Measurements from ENCODE around the gene HES3. TPM values are rescaled to one million over a fixed set of nuclear protein-coding genes. Genes with fewer than 3 reads are reported as not detected.

HES3 gene
- total RNA-seq, 4 donors from 2014 or later: not detected

- Histone ChIP-seq H3K27me3 (no peaks in the 10 kb centered on the region), H3K4me3 (no peak overlapping the region), H3K9me3 (no peaks in the 10 kb centered on the region), H3K36me3 (peaks cover 0 to 57% of the 10 kb centered on the region in 2 donors), H3K4me1 (peaks cover 12 to 15% of the 10 kb centered on the region in 2 donors), H3K27ac (no peak overlapping the region)
- TF ChIP-seq POLR2A (IDR thresholded peaks at IDR 0.05) (no peak), CTCF (IDR thresholded peaks at IDR 0.05 in 4 of 5, conservative IDR thresholded peaks at IDR 0.05 in 1 of 5) (no peak)
- intact Hi-C loops (cut with DNase I; ENCODE audit: low total_unique reads) (no loop called here), in situ Hi-C loops (cut with MboI; ENCODE audit: low sequenced_read_pairs in 4 of 4) (no loop called here)
- DNase-seq (no peak), ATAC-seq (no peak)
Measured at GRCh38 chr1:6223617-6224016, 20.4 kb upstream of the HES3 start.

GRCh38 chr1:6224718-6225117 is 19.3 kb upstream of the HES3 start:
- TF ChIP-seq CTCF (IDR thresholded peaks at IDR 0.05 in 4 of 5, conservative IDR thresholded peaks at IDR 0.05 in 1 of 5): no peak
- no peak for TF ChIP-seq POLR2A (IDR thresholded peaks at IDR 0.05)
- H3K9me3 ChIP-seq: no peaks in the 10 kb centered on the region
- H3K36me3 ChIP-seq: peaks cover 0 to 67% of the 10 kb centered on the region in 2 donors
- in situ Hi-C loops (cut with MboI; ENCODE audit: low sequenced_read_pairs in 4 of 4) (loop anchor here in 1 of 4 donors (25.0 kb wide), 1 partner anchor 188 kb away; the partner anchor contains the start of genes ESPN and HES2), intact Hi-C loops (cut with DNase I; ENCODE audit: low total_unique reads) (no loop called here)
- no peak overlapping the region for H3K4me3 ChIP-seq
- no peaks in the 10 kb centered on the region for H3K27me3 ChIP-seq
- DNase-seq (no peak), ATAC-seq (no peak)
- no peak overlapping the region for H3K27ac ChIP-seq
- peaks cover 12 to 15% of the 10 kb centered on the region in 2 donors for H3K4me1 ChIP-seq

GRCh38 chr1:6225651-6226050 is 18.3 kb upstream of the HES3 start:
- Histone ChIP-seq H3K4me1 (peaks cover 11 to 15% of the 10 kb centered on the region in 2 donors), H3K36me3 (peaks cover 0 to 77% of the 10 kb centered on the region in 2 donors), H3K4me3 (no peak overlapping the region), H3K27me3 (no peaks in the 10 kb centered on the region), H3K9me3 (no peaks in the 10 kb centered on the region), H3K27ac (no peak overlapping the region)
- TF ChIP-seq CTCF (IDR thresholded peaks at IDR 0.05 in 4 of 5, conservative IDR thresholded peaks at IDR 0.05 in 1 of 5): no peak
- TF ChIP-seq POLR2A (IDR thresholded peaks at IDR 0.05): no peak
- no peak for ATAC-seq
- intact Hi-C loops (cut with DNase I; ENCODE audit: low total_unique reads) (no loop called here), in situ Hi-C loops (cut with MboI; ENCODE audit: low sequenced_read_pairs in 4 of 4) (loop anchor here in 1 of 4 donors (25.0 kb wide), 1 partner anchor 187 kb away; the partner anchor contains the start of genes ESPN and HES2)
- DNase-seq: no peak

- no peaks in the 10 kb centered on the region for H3K9me3 ChIP-seq
- in situ Hi-C loops (cut with MboI; ENCODE audit: low sequenced_read_pairs in 4 of 4) (loop anchor here in 1 of 4 donors (25.0 kb wide), 1 partner anchor 179 kb away; the partner anchor contains the start of genes ESPN and HES2), intact Hi-C loops (cut with DNase I; ENCODE audit: low total_unique reads) (no loop called here)
- H3K27ac ChIP-seq: peak overlapping the region in 3 of 4 donors; percentile 74 to 81 (median 75)
- no peak for TF ChIP-seq POLR2A (IDR thresholded peaks at IDR 0.05)
- TF ChIP-seq CTCF (IDR thresholded peaks at IDR 0.05 in 4 of 5, conservative IDR thresholded peaks at IDR 0.05 in 1 of 5): no peak
- ATAC-seq (no peak), DNase-seq (no peak)
- peaks cover 12% of the 10 kb centered on the region in 2 donors for H3K4me1 ChIP-seq
- H3K36me3 ChIP-seq: peaks cover 2 to 36% of the 10 kb centered on the region in 2 donors
- H3K4me3 ChIP-seq: no peak overlapping the region
- H3K27me3 ChIP-seq: no peaks in the 10 kb centered on the region
Measured at GRCh38 chr1:6233376-6233775, 10.6 kb upstream of the HES3 start.
